ENCODE measurements around the gene NBAS. TPM values are rescaled to one million over a fixed set of nuclear protein-coding genes. Genes with fewer than 3 reads are reported as not detected.
A peak's percentile ranks its signal among the peaks of the same experiment; 100 is the strongest.

Gene NBAS
- total and polyA plus RNA-seq, 2 of the 13 experiments (the other 11 are each of a cell fraction or from before 2014, with no cell fraction given): 33.6 to 58.7 TPM

- TF ChIP-seq, protein P1, sequence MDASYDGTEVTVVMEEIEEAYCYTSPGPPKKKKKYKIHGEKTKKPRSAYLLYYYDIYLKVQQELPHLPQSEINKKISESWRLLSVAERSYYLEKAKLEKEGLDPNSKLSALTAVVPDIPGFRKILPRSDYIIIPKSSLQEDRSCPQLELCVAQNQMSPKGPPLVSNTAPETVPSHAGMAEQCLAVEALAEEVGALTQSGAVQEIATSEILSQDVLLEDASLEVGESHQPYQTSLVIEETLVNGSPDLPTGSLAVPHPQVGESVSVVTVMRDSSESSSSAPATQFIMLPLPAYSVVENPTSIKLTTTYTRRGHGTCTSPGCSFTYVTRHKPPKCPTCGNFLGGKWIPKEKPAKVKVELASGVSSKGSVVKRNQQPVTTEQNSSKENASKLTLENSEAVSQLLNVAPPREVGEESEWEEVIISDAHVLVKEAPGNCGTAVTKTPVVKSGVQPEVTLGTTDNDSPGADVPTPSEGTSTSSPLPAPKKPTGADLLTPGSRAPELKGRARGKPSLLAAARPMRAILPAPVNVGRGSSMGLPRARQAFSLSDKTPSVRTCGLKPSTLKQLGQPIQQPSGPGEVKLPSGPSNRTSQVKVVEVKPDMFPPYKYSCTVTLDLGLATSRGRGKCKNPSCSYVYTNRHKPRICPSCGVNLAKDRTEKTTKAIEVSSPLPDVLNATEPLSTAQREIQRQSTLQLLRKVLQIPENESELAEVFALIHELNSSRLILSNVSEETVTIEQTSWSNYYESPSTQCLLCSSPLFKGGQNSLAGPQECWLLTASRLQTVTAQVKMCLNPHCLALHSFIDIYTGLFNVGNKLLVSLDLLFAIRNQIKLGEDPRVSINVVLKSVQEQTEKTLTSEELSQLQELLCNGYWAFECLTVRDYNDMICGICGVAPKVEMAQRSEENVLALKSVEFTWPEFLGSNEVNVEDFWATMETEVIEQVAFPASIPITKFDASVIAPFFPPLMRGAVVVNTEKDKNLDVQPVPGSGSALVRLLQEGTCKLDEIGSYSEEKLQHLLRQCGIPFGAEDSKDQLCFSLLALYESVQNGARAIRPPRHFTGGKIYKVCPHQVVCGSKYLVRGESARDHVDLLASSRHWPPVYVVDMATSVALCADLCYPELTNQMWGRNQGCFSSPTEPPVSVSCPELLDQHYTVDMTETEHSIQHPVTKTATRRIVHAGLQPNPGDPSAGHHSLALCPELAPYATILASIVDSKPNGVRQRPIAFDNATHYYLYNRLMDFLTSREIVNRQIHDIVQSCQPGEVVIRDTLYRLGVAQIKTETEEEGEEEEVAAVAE (CRISPR knock-in tag; IDR thresholded peaks at IDR 0.05; ENCODE audit: borderline replicate concordance): no peak
- no peak for TF ChIP-seq SMAD1 (CRISPR knock-in tag; IDR thresholded peaks at IDR 0.05; ENCODE audit: borderline replicate concordance, low read depth)
- TF ChIP-seq, protein P2, sequence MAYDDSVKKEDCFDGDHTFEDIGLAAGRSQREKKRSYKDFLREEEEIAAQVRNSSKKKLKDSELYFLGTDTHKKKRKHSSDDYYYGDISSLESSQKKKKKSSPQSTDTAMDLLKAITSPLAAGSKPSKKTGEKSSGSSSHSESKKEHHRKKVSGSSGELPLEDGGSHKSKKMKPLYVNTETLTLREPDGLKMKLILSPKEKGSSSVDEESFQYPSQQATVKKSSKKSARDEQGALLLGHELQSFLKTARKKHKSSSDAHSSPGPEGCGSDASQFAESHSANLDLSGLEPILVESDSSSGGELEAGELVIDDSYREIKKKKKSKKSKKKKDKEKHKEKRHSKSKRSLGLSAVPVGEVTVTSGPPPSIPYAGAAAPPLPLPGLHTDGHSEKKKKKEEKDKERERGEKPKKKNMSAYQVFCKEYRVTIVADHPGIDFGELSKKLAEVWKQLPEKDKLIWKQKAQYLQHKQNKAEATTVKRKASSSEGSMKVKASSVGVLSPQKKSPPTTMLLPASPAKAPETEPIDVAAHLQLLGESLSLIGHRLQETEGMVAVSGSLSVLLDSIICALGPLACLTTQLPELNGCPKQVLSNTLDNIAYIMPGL (CRISPR knock-in tag; IDR thresholded peaks at IDR 0.05; ENCODE audit: borderline replicate concordance in 1 of 2, low read depth in 1 of 2): no peak
- no peak for TF ChIP-seq ZNF607 (CRISPR knock-in tag; IDR thresholded peaks at IDR 0.05; ENCODE audit: borderline replicate concordance)
- no peak for TF ChIP-seq MYPOP (CRISPR knock-in tag; IDR thresholded peaks at IDR 0.05)
- TF ChIP-seq ZNF772 (CRISPR knock-in tag; IDR thresholded peaks at IDR 0.05): no peak
- TF ChIP-seq SOX5 (CRISPR knock-in tag; IDR thresholded peaks at IDR 0.05; ENCODE audit: borderline replicate concordance): peak; percentile 57; the same call in 1 of the 2 replicates
- no peak for TF ChIP-seq ZNF782 (CRISPR knock-in tag; IDR thresholded peaks at IDR 0.05; ENCODE audit: borderline replicate concordance)
- TF ChIP-seq ZNF274 (CRISPR knock-in tag; IDR thresholded peaks at IDR 0.05): 0 out of 2 replicates have a peak, but pooled peaks have one; percentile 24
- TF ChIP-seq ZNF850 (CRISPR knock-in tag; conservative IDR thresholded peaks at IDR 0.05): no peak
- 0 out of 2 replicates have a peak, but pooled peaks have one; percentile 51 for TF ChIP-seq BCL3 (CRISPR knock-in tag; IDR thresholded peaks at IDR 0.05)
- TF ChIP-seq THYN1 (CRISPR knock-in tag; IDR thresholded peaks at IDR 0.05; ENCODE audit: borderline replicate concordance, low read depth): no peak
- no peak for TF ChIP-seq ZBTB49 (CRISPR knock-in tag; IDR thresholded peaks at IDR 0.05; ENCODE audit: borderline replicate concordance)
- no peak for TF ChIP-seq ZBTB37 (CRISPR knock-in tag; IDR thresholded peaks at IDR 0.05)
- TF ChIP-seq NKX3-1 (CRISPR knock-in tag; IDR thresholded peaks at IDR 0.05): no peak
Measured at GRCh38 chr2:15155959-15156574, 405.1 kb downstream of the NBAS start (continued).

Measured in HepG2 (cell line).